Ishikawa (cell line): Measurements from ENCODE around the gene OR8D2.

Experiments used
- CEBPB ChIP-seq: IDR thresholded peaks from 2 replicates; pipeline ENCODE4 v1.6.1; 2012
- CREB1 ChIP-seq: IDR thresholded peaks from 2 replicates; pipeline ENCODE4 v1.6.1; 2012; ENCODE audit warnings: low read depth
- EGR1 ChIP-seq: IDR thresholded peaks from 2 replicates; pipeline ENCODE4 v1.6.1; 2012
- EP300 ChIP-seq: IDR thresholded peaks from 2 replicates; pipeline ENCODE4 v1.6.1; 2012; ENCODE audit warnings: borderline replicate concordance
- FOXM1 ChIP-seq: IDR thresholded peaks from 2 replicates; pipeline ENCODE4 v1.6.1; 2012; ENCODE audit warnings: low read depth, borderline replicate concordance
- NFIC ChIP-seq: IDR thresholded peaks from 2 replicates; pipeline ENCODE4 v1.6.1; 2012
- RAD21 ChIP-seq: IDR thresholded peaks from 2 replicates; pipeline ENCODE4 v1.6.1; 2012; ENCODE audit warnings: low read depth
- TEAD4 ChIP-seq: IDR thresholded peaks from 2 replicates; pipeline ENCODE4 v1.6.1; 2012
- YY1 ChIP-seq: IDR thresholded peaks from 2 replicates; pipeline ENCODE4 v1.6.1; 2012; ENCODE audit warnings: low read depth
- ZBTB7A ChIP-seq: IDR thresholded peaks from 2 replicates; pipeline ENCODE4 v1.6.1; 2012; ENCODE audit warnings: low read depth
- TF ChIP-seq, protein P1 (sequence below): IDR thresholded peaks from 2 replicates; pipeline ENCODE4 v1.6.1; 2012; ENCODE audit warnings: low read depth, mild to moderate bottlenecking
- TF ChIP-seq, protein P2 (sequence below): IDR thresholded peaks from 2 replicates; pipeline ENCODE4 v1.6.1; 2012
- TF ChIP-seq, protein P3 (sequence below): IDR thresholded peaks from 2 replicates; pipeline ENCODE4 v1.6.1; 2012

DNA sequence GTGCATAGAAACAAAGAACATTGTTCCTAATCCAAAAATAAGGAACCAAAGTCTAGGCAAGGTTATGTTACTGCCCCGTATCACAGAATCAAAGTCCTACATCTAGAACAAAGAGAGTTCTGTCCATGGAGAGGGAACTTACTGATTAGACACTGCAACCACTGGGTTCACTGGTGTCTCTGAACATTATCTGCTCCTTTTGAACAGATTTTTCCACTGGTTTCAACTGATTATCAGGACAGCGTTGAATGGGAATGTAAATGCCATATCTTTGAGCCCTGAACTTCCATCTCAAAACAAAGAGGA, 20.1 kb upstream of the OR8D2 start:
- TF ChIP-seq CREB1 = no peak
- TF ChIP-seq YY1 = no peak
- TF ChIP-seq FOXM1 = no peak
- no peak for TF ChIP-seq CEBPB
- TF ChIP-seq, protein P1, sequence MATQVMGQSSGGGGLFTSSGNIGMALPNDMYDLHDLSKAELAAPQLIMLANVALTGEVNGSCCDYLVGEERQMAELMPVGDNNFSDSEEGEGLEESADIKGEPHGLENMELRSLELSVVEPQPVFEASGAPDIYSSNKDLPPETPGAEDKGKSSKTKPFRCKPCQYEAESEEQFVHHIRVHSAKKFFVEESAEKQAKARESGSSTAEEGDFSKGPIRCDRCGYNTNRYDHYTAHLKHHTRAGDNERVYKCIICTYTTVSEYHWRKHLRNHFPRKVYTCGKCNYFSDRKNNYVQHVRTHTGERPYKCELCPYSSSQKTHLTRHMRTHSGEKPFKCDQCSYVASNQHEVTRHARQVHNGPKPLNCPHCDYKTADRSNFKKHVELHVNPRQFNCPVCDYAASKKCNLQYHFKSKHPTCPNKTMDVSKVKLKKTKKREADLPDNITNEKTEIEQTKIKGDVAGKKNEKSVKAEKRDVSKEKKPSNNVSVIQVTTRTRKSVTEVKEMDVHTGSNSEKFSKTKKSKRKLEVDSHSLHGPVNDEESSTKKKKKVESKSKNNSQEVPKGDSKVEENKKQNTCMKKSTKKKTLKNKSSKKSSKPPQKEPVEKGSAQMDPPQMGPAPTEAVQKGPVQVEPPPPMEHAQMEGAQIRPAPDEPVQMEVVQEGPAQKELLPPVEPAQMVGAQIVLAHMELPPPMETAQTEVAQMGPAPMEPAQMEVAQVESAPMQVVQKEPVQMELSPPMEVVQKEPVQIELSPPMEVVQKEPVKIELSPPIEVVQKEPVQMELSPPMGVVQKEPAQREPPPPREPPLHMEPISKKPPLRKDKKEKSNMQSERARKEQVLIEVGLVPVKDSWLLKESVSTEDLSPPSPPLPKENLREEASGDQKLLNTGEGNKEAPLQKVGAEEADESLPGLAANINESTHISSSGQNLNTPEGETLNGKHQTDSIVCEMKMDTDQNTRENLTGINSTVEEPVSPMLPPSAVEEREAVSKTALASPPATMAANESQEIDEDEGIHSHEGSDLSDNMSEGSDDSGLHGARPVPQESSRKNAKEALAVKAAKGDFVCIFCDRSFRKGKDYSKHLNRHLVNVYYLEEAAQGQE = no peak
- TF ChIP-seq RAD21 = no peak
- no peak for TF ChIP-seq EP300
- TF ChIP-seq ZBTB7A = no peak
- TF ChIP-seq, protein P2, sequence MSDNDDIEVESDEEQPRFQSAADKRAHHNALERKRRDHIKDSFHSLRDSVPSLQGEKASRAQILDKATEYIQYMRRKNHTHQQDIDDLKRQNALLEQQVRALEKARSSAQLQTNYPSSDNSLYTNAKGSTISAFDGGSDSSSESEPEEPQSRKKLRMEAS = no peak
- TF ChIP-seq EGR1 = no peak
- no peak for TF ChIP-seq NFIC
- TF ChIP-seq, protein P3, sequence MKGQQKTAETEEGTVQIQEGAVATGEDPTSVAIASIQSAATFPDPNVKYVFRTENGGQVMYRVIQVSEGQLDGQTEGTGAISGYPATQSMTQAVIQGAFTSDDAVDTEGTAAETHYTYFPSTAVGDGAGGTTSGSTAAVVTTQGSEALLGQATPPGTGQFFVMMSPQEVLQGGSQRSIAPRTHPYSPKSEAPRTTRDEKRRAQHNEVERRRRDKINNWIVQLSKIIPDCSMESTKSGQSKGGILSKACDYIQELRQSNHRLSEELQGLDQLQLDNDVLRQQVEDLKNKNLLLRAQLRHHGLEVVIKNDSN = no peak
- TF ChIP-seq TEAD4 = no peak
